SK-N-SH (cell line): ENCODE data around the gene MYO10. TPM values are rescaled to one million over a fixed set of nuclear protein-coding genes. Genes with fewer than 3 reads are reported as not detected.

Experiments used
- CTCF ChIA-PET: fragments of 300-600, 350-600 bp; formaldehyde crosslinking; extraction: SDS; loops from one replicate; lab custom pipeline; 2021; lab: Yijun Ruan, JAX
- POLR2A ChIA-PET: fragments of 350-600 bp; sonication (Branson Sonifier 250); formaldehyde crosslinking; extraction: SDS; loops from one replicate; lab custom pipeline; 2020; ENCODE audit warnings: antibody characterized with exemption, inconsistent platforms; lab: Yijun Ruan, JAX
- DNase-seq: peaks from one replicate; pipeline ENCODE4 v3.0.0; 2012
- H2AFZ ChIP-seq: fragments of 200-600 bp; sonication (generic); 2 replicates; pipeline ENCODE4 v1.8.1; 2016; ENCODE audit warnings: antibody characterized with exemption, mild to moderate bottlenecking, low read depth
- H3F3A ChIP-seq: fragments of 200-600 bp; sonication (generic); replicated peaks from 2 replicates; pipeline ENCODE3; 2016; ENCODE audit warnings: antibody characterized with exemption, mild to moderate bottlenecking; ENCODE audit not compliant: insufficient read depth
- H3K27ac ChIP-seq, 2 experiments: fragments of 200-500 bp in 1 of 2; fragments of 200-600 bp in 1 of 2; sonication (Bioruptor generic) in 1 of 2; sonication (generic), shearing (Covaris generic) in 1 of 2; 2 replicates each; pipeline versions ENCODE4 v1.5.1 to v1.6.1; 2014 to 2016; ENCODE audit warnings: low read depth in 2 of 2, inconsistent platforms in 1 of 2, low read length in 1 of 2, mild to moderate bottlenecking in 1 of 2, mixed read lengths in 1 of 2
- H3K27me3 ChIP-seq: fragments of 200-600 bp; sonication (generic), shearing (Covaris generic); 2 replicates; pipeline ENCODE4 v1.6.1; 2016; ENCODE audit warnings: mixed run types; ENCODE audit not compliant: insufficient read depth
- H3K36me3 ChIP-seq, 2 experiments: fragments of 200-500 bp in 1 of 2; fragments of 200-600 bp in 1 of 2; sonication (Bioruptor generic) in 1 of 2; sonication (generic) in 1 of 2; replicated peaks in 1 of 2; 2 replicates each; pipeline versions ENCODE3 to v1.5.1; 2014 to 2016; ENCODE audit warnings: low read length in 1 of 2, mild to moderate bottlenecking in 1 of 2; ENCODE audit not compliant: insufficient read depth in 2 of 2, control insufficient read depth in 1 of 2
- H3K4me1 ChIP-seq, 2 experiments: fragments of 200-500 bp in 1 of 2; fragments of 200-600 bp in 1 of 2; sonication (Bioruptor generic) in 1 of 2; sonication (generic), shearing (Covaris generic) in 1 of 2; 2 replicates each; pipeline versions ENCODE4 v1.5.1 to v1.6.1; 2014 to 2016; ENCODE audit warnings: low read depth in 1 of 2, low read length in 1 of 2, mixed run types in 1 of 2; ENCODE audit not compliant: insufficient read depth in 2 of 2, control insufficient read depth in 1 of 2
- H3K4me2 ChIP-seq: fragments of 200-600 bp; sonication (generic), shearing (Covaris generic); 2 replicates; pipeline ENCODE4 v1.6.1; 2017; ENCODE audit warnings: mixed run types
- H3K4me3 ChIP-seq, 2 experiments: fragments of 200-500 bp in 1 of 2; fragments of 200-600 bp in 1 of 2; sonication (Bioruptor generic) in 1 of 2; sonication (generic), shearing (Covaris generic) in 1 of 2; 2 replicates each; pipeline versions ENCODE4 v1.5.1 to v1.8.1; 2014 to 2016; ENCODE audit warnings: low read depth in 2 of 2, inconsistent platforms in 1 of 2, low read length in 1 of 2, mild to moderate bottlenecking in 1 of 2, mixed read lengths in 1 of 2, moderate library complexity in 1 of 2
- H3K79me2 ChIP-seq: fragments of 200-600 bp; sonication (generic); 2 replicates; pipeline ENCODE4 v1.8.1; 2017; ENCODE audit warnings: mild to moderate bottlenecking; ENCODE audit not compliant: insufficient read depth
- H3K9ac ChIP-seq: fragments of 200-600 bp; sonication (generic); 2 replicates; pipeline ENCODE4 v1.6.1; 2017; ENCODE audit warnings: mixed run types
- H3K9me2 ChIP-seq: fragments of 200-600 bp; sonication (generic); 2 replicates; pipeline ENCODE4 v1.6.1; 2017; ENCODE audit warnings: mixed run types
- H3K9me3 ChIP-seq: fragments of 200-600 bp; sonication (generic); 2 replicates; pipeline ENCODE4 v1.6.1; 2017; ENCODE audit warnings: mixed run types, mild to moderate bottlenecking, moderate library complexity
- H4K20me1 ChIP-seq: fragments of 200-600 bp; sonication (generic); 2 replicates; pipeline ENCODE4 v1.6.1; 2017; ENCODE audit warnings: mild to moderate bottlenecking, mixed run types; ENCODE audit not compliant: insufficient read depth
- FOSL2 ChIP-seq: IDR thresholded peaks from 2 replicates; pipeline ENCODE4 v1.4.0; 2012; ENCODE audit warnings: low read depth, mild to moderate bottlenecking, moderate library complexity, borderline replicate concordance
- FOXJ3 ChIP-seq: sonication (generic); formaldehyde crosslinking; IDR thresholded peaks from 2 replicates; pipeline ENCODE4 v1.5.1; 2020; ENCODE audit warnings: mild to moderate bottlenecking, missing genetic modification reagents
- FOXM1 ChIP-seq: IDR thresholded peaks from 2 replicates; pipeline ENCODE4 v1.4.0; 2012; ENCODE audit warnings: low read depth, mild to moderate bottlenecking
- MEF2A ChIP-seq: IDR thresholded peaks from 2 replicates; pipeline ENCODE4 v1.4.0; 2012; ENCODE audit warnings: low read depth, borderline replicate concordance
- MXI1 ChIP-seq: IDR thresholded peaks from 2 replicates; pipeline ENCODE4 v1.6.1; 2012; ENCODE audit warnings: mild to moderate bottlenecking, low read depth, low read length, improper control_type of control experiment
- NFIC ChIP-seq: IDR thresholded peaks from 2 replicates; pipeline ENCODE4 v1.4.0; 2012; ENCODE audit warnings: borderline replicate concordance
- TAF1 ChIP-seq: IDR thresholded peaks from 2 replicates; pipeline ENCODE4 v1.6.1; 2012; ENCODE audit warnings: low read depth, mild to moderate bottlenecking, low read length, moderate library complexity, borderline replicate concordance
- USF1 ChIP-seq: IDR thresholded peaks from 2 replicates; pipeline ENCODE4 v1.4.0; 2012; ENCODE audit warnings: low read depth, borderline replicate concordance
- ZBTB33 ChIP-seq: IDR thresholded peaks from 2 replicates; pipeline ENCODE4 v1.4.0; 2012; ENCODE audit warnings: low read depth, borderline replicate concordance
- WGBS: methylation state at CpG from one replicate; pipeline ENCODE4 v1.1.6; 2017; ENCODE audit warnings: low lambda C conversion rate; 5-methylcytosine and 5-hydroxymethylcytosine counted together
- polyA plus RNA-seq, 3 experiments: library from polyadenylated mRNA; depleted of rRNA; stranded (reverse); fragments of >200 nt; gene quantifications; 2 replicates each; pipeline ENCODE4 v1.2.3, GENCODE V29; 2012
- TF ChIP-seq, protein P1 (sequence below): IDR thresholded peaks from 2 replicates; pipeline ENCODE4 v1.4.0; 2012; ENCODE audit warnings: low read depth
- TF ChIP-seq, protein P2 (sequence below): IDR thresholded peaks from 2 replicates; pipeline ENCODE4 v1.6.1; 2012; ENCODE audit warnings: mild to moderate bottlenecking, low read depth, low read length, moderate library complexity
- TF ChIP-seq, protein P3 (sequence below): fragments of 150-350 bp; IDR thresholded peaks from 2 replicates; pipeline ENCODE4 v1.6.1; 2017; ENCODE audit warnings: antibody characterized with exemption, low read length, low read depth, borderline replicate concordance
- TF ChIP-seq, protein P4 (sequence below): fragments of 200-600 bp; sonication (generic); IDR thresholded peaks from 2 replicates; pipeline ENCODE4 v1.6.1; 2017; ENCODE audit warnings: antibody characterized with exemption, mild to moderate bottlenecking, moderate library complexity
- TF ChIP-seq, protein P5 (sequence below): fragments of 150-350 bp; IDR thresholded peaks from 2 replicates; pipeline ENCODE4 v1.6.1; 2016; ENCODE audit warnings: mild to moderate bottlenecking, low read depth, low read length

MYO10 gene
- polyA plus RNA-seq, 1 of the 3 experiments (the other 2 are of a cell fraction), result 8.1 TPM

- Histone ChIP-seq H3K4me2 (no peak overlapping the region), H3K79me2 (peaks cover 89% of the 10 kb centered on the region), H3K9me3 (no peaks in the 10 kb centered on the region), H3F3A (peaks cover 13% of the 10 kb centered on the region), H3K27me3 (no peaks in the 10 kb centered on the region), H3K27ac (no peak overlapping the region), H3K9me2 (no peaks in the 10 kb centered on the region), H4K20me1 (peaks cover 21% of the 10 kb centered on the region; the same call in 1 of the 2 replicates), H3K4me3 (no peak overlapping the region), H3K9ac (no peak overlapping the region), H3K36me3 (peaks cover 0 to 39% of the 10 kb centered on the region in 2 experiments), H2AFZ (no peak overlapping the region), H3K4me1 (peaks cover 0 to 15% of the 10 kb centered on the region in 2 experiments; a peak in 2 of 4 replicates)
- POLR2A ChIA-PET, result no interaction called here
- CTCF ChIA-PET, result interaction anchor here (0.7 to 1.2 kb wide), 4 partner anchors 19 to 242 kb away, joined by 3 to 4 read pairs (median 3); no protein-coding TSS in a partner anchor
- TF ChIP-seq TAF1 (no peak), MEF2A (no peak), USF1 (no peak), MXI1 (no peak), FOSL2 (no peak), NFIC (no peak), FOXJ3 (no peak), ZBTB33 (no peak), FOXM1 (no peak)
- TF ChIP-seq, protein P1, sequence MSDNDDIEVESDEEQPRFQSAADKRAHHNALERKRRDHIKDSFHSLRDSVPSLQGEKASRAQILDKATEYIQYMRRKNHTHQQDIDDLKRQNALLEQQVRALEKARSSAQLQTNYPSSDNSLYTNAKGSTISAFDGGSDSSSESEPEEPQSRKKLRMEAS, result no peak
- TF ChIP-seq, protein P2, sequence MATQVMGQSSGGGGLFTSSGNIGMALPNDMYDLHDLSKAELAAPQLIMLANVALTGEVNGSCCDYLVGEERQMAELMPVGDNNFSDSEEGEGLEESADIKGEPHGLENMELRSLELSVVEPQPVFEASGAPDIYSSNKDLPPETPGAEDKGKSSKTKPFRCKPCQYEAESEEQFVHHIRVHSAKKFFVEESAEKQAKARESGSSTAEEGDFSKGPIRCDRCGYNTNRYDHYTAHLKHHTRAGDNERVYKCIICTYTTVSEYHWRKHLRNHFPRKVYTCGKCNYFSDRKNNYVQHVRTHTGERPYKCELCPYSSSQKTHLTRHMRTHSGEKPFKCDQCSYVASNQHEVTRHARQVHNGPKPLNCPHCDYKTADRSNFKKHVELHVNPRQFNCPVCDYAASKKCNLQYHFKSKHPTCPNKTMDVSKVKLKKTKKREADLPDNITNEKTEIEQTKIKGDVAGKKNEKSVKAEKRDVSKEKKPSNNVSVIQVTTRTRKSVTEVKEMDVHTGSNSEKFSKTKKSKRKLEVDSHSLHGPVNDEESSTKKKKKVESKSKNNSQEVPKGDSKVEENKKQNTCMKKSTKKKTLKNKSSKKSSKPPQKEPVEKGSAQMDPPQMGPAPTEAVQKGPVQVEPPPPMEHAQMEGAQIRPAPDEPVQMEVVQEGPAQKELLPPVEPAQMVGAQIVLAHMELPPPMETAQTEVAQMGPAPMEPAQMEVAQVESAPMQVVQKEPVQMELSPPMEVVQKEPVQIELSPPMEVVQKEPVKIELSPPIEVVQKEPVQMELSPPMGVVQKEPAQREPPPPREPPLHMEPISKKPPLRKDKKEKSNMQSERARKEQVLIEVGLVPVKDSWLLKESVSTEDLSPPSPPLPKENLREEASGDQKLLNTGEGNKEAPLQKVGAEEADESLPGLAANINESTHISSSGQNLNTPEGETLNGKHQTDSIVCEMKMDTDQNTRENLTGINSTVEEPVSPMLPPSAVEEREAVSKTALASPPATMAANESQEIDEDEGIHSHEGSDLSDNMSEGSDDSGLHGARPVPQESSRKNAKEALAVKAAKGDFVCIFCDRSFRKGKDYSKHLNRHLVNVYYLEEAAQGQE, result no peak
- TF ChIP-seq, protein P3, sequence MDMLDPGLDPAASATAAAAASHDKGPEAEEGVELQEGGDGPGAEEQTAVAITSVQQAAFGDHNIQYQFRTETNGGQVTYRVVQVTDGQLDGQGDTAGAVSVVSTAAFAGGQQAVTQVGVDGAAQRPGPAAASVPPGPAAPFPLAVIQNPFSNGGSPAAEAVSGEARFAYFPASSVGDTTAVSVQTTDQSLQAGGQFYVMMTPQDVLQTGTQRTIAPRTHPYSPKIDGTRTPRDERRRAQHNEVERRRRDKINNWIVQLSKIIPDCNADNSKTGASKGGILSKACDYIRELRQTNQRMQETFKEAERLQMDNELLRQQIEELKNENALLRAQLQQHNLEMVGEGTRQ, result no peak
- TF ChIP-seq, protein P4, sequence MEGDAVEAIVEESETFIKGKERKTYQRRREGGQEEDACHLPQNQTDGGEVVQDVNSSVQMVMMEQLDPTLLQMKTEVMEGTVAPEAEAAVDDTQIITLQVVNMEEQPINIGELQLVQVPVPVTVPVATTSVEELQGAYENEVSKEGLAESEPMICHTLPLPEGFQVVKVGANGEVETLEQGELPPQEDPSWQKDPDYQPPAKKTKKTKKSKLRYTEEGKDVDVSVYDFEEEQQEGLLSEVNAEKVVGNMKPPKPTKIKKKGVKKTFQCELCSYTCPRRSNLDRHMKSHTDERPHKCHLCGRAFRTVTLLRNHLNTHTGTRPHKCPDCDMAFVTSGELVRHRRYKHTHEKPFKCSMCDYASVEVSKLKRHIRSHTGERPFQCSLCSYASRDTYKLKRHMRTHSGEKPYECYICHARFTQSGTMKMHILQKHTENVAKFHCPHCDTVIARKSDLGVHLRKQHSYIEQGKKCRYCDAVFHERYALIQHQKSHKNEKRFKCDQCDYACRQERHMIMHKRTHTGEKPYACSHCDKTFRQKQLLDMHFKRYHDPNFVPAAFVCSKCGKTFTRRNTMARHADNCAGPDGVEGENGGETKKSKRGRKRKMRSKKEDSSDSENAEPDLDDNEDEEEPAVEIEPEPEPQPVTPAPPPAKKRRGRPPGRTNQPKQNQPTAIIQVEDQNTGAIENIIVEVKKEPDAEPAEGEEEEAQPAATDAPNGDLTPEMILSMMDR, result no peak
- TF ChIP-seq, protein P5, sequence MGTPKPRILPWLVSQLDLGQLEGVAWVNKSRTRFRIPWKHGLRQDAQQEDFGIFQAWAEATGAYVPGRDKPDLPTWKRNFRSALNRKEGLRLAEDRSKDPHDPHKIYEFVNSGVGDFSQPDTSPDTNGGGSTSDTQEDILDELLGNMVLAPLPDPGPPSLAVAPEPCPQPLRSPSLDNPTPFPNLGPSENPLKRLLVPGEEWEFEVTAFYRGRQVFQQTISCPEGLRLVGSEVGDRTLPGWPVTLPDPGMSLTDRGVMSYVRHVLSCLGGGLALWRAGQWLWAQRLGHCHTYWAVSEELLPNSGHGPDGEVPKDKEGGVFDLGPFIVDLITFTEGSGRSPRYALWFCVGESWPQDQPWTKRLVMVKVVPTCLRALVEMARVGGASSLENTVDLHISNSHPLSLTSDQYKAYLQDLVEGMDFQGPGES, result no peak
- WGBS, result 98% methylated on average over 5 of the region's 5 CpGs
- no peak for DNase-seq
Measured at GRCh38 chr5:16732356-16732755, 203.7 kb downstream of the MYO10 start.
